IMR-90 (cell line): Measurements from ENCODE around the gene AGAP1. TPM values are rescaled to one million over a fixed set of nuclear protein-coding genes. Genes with fewer than 3 reads are reported as not detected.

Experiments used
- ATAC-seq: fragments of 200-7000 bp; cut with Tn5 transposase; 2 replicates; pipeline ENCODE4 v1.9.1; 2020; ENCODE audit warnings: low read depth, mild to moderate bottlenecking, moderate library complexity
- BruUV-seq: library from RNA; stranded (reverse); fragments of 400-500 nt; replicated peaks from 2 replicates; lab custom pipeline; 2021; lab: Mats Ljungman, UMichigan
- CTCF ChIA-PET: fragments of 300-600 bp; formaldehyde crosslinking; extraction: SDS; loops from one replicate; lab custom pipeline; 2021; ENCODE audit warnings: antibody characterized with exemption; lab: Yijun Ruan, JAX
- POLR2A ChIA-PET: fragments of 300-600 bp; sonication (Branson Sonifier 250); formaldehyde crosslinking; loops from one replicate; lab custom pipeline; 2022; ENCODE audit warnings: antibody characterized with exemption; ENCODE audit not compliant: unreplicated experiment; lab: Charles Lee
- DNase-seq: peaks from one replicate; pipeline ENCODE4 v3.0.0; 2013
- H2AFZ ChIP-seq: replicated peaks from 2 replicates; pipeline ENCODE3; 2013; ENCODE audit warnings: low read length, mild to moderate bottlenecking; ENCODE audit not compliant: poor library complexity
- H2AK5ac ChIP-seq: 2 replicates; pipeline ENCODE4 v1.6.1; 2013; ENCODE audit warnings: low read depth, low read length, inconsistent platforms
- H2AK9ac ChIP-seq: replicated peaks from 2 replicates; pipeline ENCODE3; 2013; ENCODE audit warnings: mild to moderate bottlenecking, low read depth, low read length, moderate library complexity; ENCODE audit not compliant: poor library complexity
- H2BK120ac ChIP-seq: 2 replicates; pipeline ENCODE4 v1.6.1; 2013; ENCODE audit warnings: low read depth, low read length, inconsistent platforms
- H2BK15ac ChIP-seq: 3 replicates; pipeline ENCODE4 v1.6.1; 2013; ENCODE audit warnings: low read depth, low read length, inconsistent platforms
- H2BK20ac ChIP-seq: 2 replicates; pipeline ENCODE4 v1.6.1; 2013; ENCODE audit warnings: low read depth, mild to moderate bottlenecking, inconsistent platforms, low read length, moderate library complexity
- H2BK5ac ChIP-seq: 2 replicates; pipeline ENCODE4 v1.6.1; 2013; ENCODE audit warnings: mild to moderate bottlenecking, low read depth, low read length, inconsistent platforms; ENCODE audit not compliant: poor library complexity, severe bottlenecking
- H3K14ac ChIP-seq: replicated peaks from 2 replicates; pipeline ENCODE4 v1.6.1; 2013; ENCODE audit warnings: low read depth, low read length, inconsistent platforms
- H3K18ac ChIP-seq: 2 replicates; pipeline ENCODE4 v1.6.1; 2013; ENCODE audit warnings: low read depth, low read length, control low read depth
- H3K23ac ChIP-seq: 2 replicates; pipeline ENCODE4 v1.6.1; 2013; ENCODE audit warnings: low read depth, low read length, inconsistent platforms
- H3K27ac ChIP-seq: 2 replicates; pipeline ENCODE4 v1.5.1; 2013; ENCODE audit warnings: mild to moderate bottlenecking, control low read depth, low read length; ENCODE audit not compliant: insufficient read depth
- H3K27me3 ChIP-seq: 2 replicates; pipeline ENCODE4 v1.6.1; 2013; ENCODE audit warnings: low read length; ENCODE audit not compliant: control insufficient read depth, insufficient read depth
- H3K36me3 ChIP-seq: 2 replicates; pipeline ENCODE4 v1.6.1; 2013; ENCODE audit warnings: low read length, mixed read lengths; ENCODE audit not compliant: control insufficient read depth, insufficient read depth
- H3K4ac ChIP-seq: 2 replicates; pipeline ENCODE4 v1.6.1; 2013; ENCODE audit warnings: low read depth, low read length, inconsistent platforms
- H3K4me1 ChIP-seq: 2 replicates; pipeline ENCODE4 v1.6.1; 2013; ENCODE audit warnings: low read length, mixed read lengths; ENCODE audit not compliant: control insufficient read depth, insufficient read depth
- H3K4me2 ChIP-seq: 2 replicates; pipeline ENCODE4 v1.6.1; 2013; ENCODE audit warnings: low read depth, mild to moderate bottlenecking, control low read depth, low read length, moderate library complexity
- H3K4me3 ChIP-seq: 2 replicates; pipeline ENCODE4 v1.5.1; 2013; ENCODE audit warnings: low read depth, mild to moderate bottlenecking, control low read depth, low read length, moderate library complexity; ENCODE audit not compliant: insufficient read depth
- H3K56ac ChIP-seq: 2 replicates; pipeline ENCODE4 v1.6.1; 2013; ENCODE audit warnings: low read length, inconsistent platforms; ENCODE audit not compliant: insufficient read depth; ENCODE audit errors: extremely low read depth
- H3K79me1 ChIP-seq, 2 experiments: 2 replicates each; pipeline ENCODE4 v1.6.1; 2013; ENCODE audit warnings: low read length in 2 of 2, inconsistent platforms in 1 of 2, low read depth in 1 of 2
- H3K9ac ChIP-seq: 2 replicates; pipeline ENCODE4 v1.6.1; 2013; ENCODE audit warnings: low read depth, low read length, control low read depth
- H3K9me1 ChIP-seq: 2 replicates; pipeline ENCODE4 v1.6.1; 2013; ENCODE audit warnings: low read length, inconsistent platforms; ENCODE audit not compliant: insufficient read depth
- H3K9me3 ChIP-seq: 2 replicates; pipeline ENCODE4 v1.6.1; 2013; ENCODE audit warnings: low read length; ENCODE audit not compliant: control insufficient read depth, insufficient read depth
- H4K20me1 ChIP-seq: 2 replicates; pipeline ENCODE4 v1.6.1; 2013; ENCODE audit warnings: low read length, inconsistent platforms; ENCODE audit not compliant: insufficient read depth
- H4K5ac ChIP-seq: 2 replicates; pipeline ENCODE4 v1.6.1; 2013; ENCODE audit warnings: mild to moderate bottlenecking, low read depth, low read length, control low read depth
- H4K8ac ChIP-seq, 2 experiments: 2 replicates each; pipeline ENCODE4 v1.6.1; 2013; ENCODE audit warnings: low read depth in 2 of 2, low read length in 2 of 2, control low read depth in 1 of 2, inconsistent platforms in 1 of 2
- H4K91ac ChIP-seq: 2 replicates; pipeline ENCODE4 v1.6.1; 2013; ENCODE audit warnings: low read depth, low read length, inconsistent platforms; ENCODE audit not compliant: insufficient read depth
- CEBPB ChIP-seq: IDR thresholded peaks from 2 replicates; pipeline ENCODE4 v1.6.1; 2012; ENCODE audit warnings: low read depth, low read length, improper control_type of control experiment
- CHD1 ChIP-seq: IDR thresholded peaks from 2 replicates; pipeline ENCODE4 v1.6.1; 2012; ENCODE audit warnings: low read depth, low read length, improper control_type of control experiment
- ELK1 ChIP-seq: fragments of 150-350 bp; IDR thresholded peaks from 2 replicates; pipeline ENCODE4 v1.6.1; 2016; ENCODE audit warnings: low read depth, mild to moderate bottlenecking, low read length, moderate library complexity, borderline replicate concordance
- MXI1 ChIP-seq: IDR thresholded peaks from 2 replicates; pipeline ENCODE4 v1.6.1; 2012; ENCODE audit warnings: low read depth, mild to moderate bottlenecking, low read length, moderate library complexity, borderline replicate concordance
- NFE2L2 ChIP-seq: fragments of 150-350 bp; IDR thresholded peaks from 2 replicates; pipeline ENCODE4 v1.6.1; 2016; ENCODE audit warnings: low read depth, mild to moderate bottlenecking, low read length
- RFX5 ChIP-seq: IDR thresholded peaks from 2 replicates; pipeline ENCODE4 v1.8.0; 2012; ENCODE audit warnings: low read depth, mild to moderate bottlenecking, low read length, moderate library complexity
- SMC3 ChIP-seq: fragments of 150-350 bp; IDR thresholded peaks from 2 replicates; pipeline ENCODE4 v1.6.1; 2016; ENCODE audit warnings: low read depth, mild to moderate bottlenecking, antibody characterized with exemption, low read length, moderate library complexity
- USF2 ChIP-seq: fragments of 150-350 bp; IDR thresholded peaks from 2 replicates; pipeline ENCODE4 v1.6.1; 2017; ENCODE audit warnings: mild to moderate bottlenecking, antibody characterized with exemption, low read length, low read depth
- WGBS, 2 experiments: methylation state at CpG; one replicate each; pipeline versions ENCODE4 v1.1.5 to v1.1.7; 2013; ENCODE audit warnings: missing lambda C conversion rate in 2 of 2; ENCODE audit not compliant: insufficient read length in 1 of 2; ENCODE audit errors: extremely low coverage in 2 of 2; 5-methylcytosine and 5-hydroxymethylcytosine counted together
- dilution Hi-C: fragments of 300-500 bp; cut with HindIII; formaldehyde crosslinking; loops from one replicate; pipeline ENCODE4 v1.14.3; 2018; ENCODE audit warnings: low sequenced_read_pairs; ENCODE audit not compliant: unreplicated experiment
- in situ Hi-C: fragments of 300-500 bp; cut with MboI; formaldehyde crosslinking; loops from 3 replicates; pipeline ENCODE4 v1.14.3; 2019; ENCODE audit warnings: low sequenced_read_pairs, inconsistent platforms, mixed read lengths
- intact Hi-C: fragments of 100-400 bp; cut with micrococcal nuclease; formaldehyde crosslinking; loops from 2 replicates; pipeline ENCODE4 v1.10.0; 2022
- polyA plus RNA-seq, 3 experiments: library from polyadenylated mRNA; depleted of rRNA; stranded (reverse); fragments of >200 nt; gene quantifications; 2 replicates each; pipeline ENCODE4 v1.2.3, GENCODE V29; 2012; ENCODE audit warnings: low replicate concordance in 1 of 3
- total RNA-seq: library from RNA; depleted of rRNA; stranded (reverse); fragments of >200 nt; gene quantifications from 2 replicates; pipeline ENCODE4 v1.2.3, GENCODE V29; 2012

Gene AGAP1
- total and polyA plus RNA-seq, 2 of the 4 experiments (the other 2 are of a cell fraction), result 15.1 to 16.4 TPM

- TF ChIP-seq CHD1 (no peak), NFE2L2 (no peak)
These were observed 105.9 kb downstream of the AGAP1 start (continued) for GRCh38 chr2:235599596-235600338.

- Histone ChIP-seq H2AFZ (no peak overlapping the region), H2AK5ac (no peak overlapping the region), H3K79me1 (peaks cover 15 to 58% of the 10 kb centered on the region in 2 experiments; a peak in 3 of 4 replicates), H3K27me3 (no peaks in the 10 kb centered on the region), H4K5ac (no peak overlapping the region), H4K91ac (no peak overlapping the region), H3K4me2 (no peak overlapping the region), H2BK5ac (no peak overlapping the region), H3K4ac (no peak overlapping the region), H2AK9ac (no peak overlapping the region), H2BK20ac (no peak overlapping the region), H2BK15ac (no peak overlapping the region), H3K9ac (no peak overlapping the region), H3K36me3 (no peaks in the 10 kb centered on the region), H3K27ac (no peak overlapping the region), H3K14ac (no peak overlapping the region), H3K4me3 (no peak overlapping the region), H3K18ac (no peak overlapping the region), H4K8ac (no peak overlapping the region), H3K9me1 (peaks cover 2% of the 10 kb centered on the region; the same call in 1 of the 2 replicates), H2BK120ac (no peak overlapping the region), H3K56ac (no peak overlapping the region), H3K4me1 (peaks cover 6% of the 10 kb centered on the region), H3K9me3 (no peaks in the 10 kb centered on the region), H3K23ac (no peak overlapping the region), H4K20me1 (peaks cover 57% of the 10 kb centered on the region)
- BruUV-seq, result no TSS peak
- intact Hi-C loops (no loop called here), dilution Hi-C loops (no loop called here), in situ Hi-C loops (loop anchor here (5.0 to 25.0 kb wide), 3 partner anchors 67 to 562 kb away; partner anchors contain the start of gene GBX2)
- CTCF ChIA-PET, result interaction anchor here (3.1 kb wide), 1 partner anchor 70 kb away, joined by 8 read pairs; no protein-coding TSS in a partner anchor
- POLR2A ChIA-PET, result no interaction called here
- TF ChIP-seq USF2 (no peak), RFX5 (no peak), MXI1 (no peak), ELK1 (no peak), SMC3 (no peak), CEBPB (no peak)
- 93% methylated on average over 2 of the region's 4 CpGs; no CpG with 5 or more reads in 1 of the 2 experiments for WGBS, 2 experiments
- DNase-seq (no peak), ATAC-seq (no peak)
These were observed 106.6 kb downstream of the AGAP1 start for GRCh38 chr2:235600406-235600805.
